Body of pancreas (tissue), 4 donors: ENCODE data around the gene PRKG1. TPM values are rescaled to one million over a fixed set of nuclear protein-coding genes. Genes with fewer than 3 reads are reported as not detected.
"Not testable (repeated sequence)": the region's sequence is repeated elsewhere in the genome, so short reads cannot be mapped to it uniquely, and the experiment has no call there.

ENCODE experiments used
- ATAC-seq: fragments of 150-250 bp; one replicate; pipeline ENCODE4 v1.9.1; 2016
- DNase-seq, 4 donors: peaks; one replicate each; pipeline ENCODE4 v3.0.0-alpha.2; 2019
- H3K27ac ChIP-seq, 4 donors: fragments of 200-600 bp; sonication (generic); 1 replicate in 3 of 4; 2 replicates in 1 of 4; pipeline versions ENCODE4 v1.5.1 to v1.6.1; 2016 to 2019; ENCODE audit warnings: mild to moderate bottlenecking in 1 of 4, mixed read lengths in 1 of 4, moderate library complexity in 1 of 4
- H3K27me3 ChIP-seq, 2 donors: fragments of 200-600 bp; sonication (generic); one replicate each; pipeline ENCODE4 v1.6.0; 2016; ENCODE audit warnings: mild to moderate bottlenecking in 1 of 2
- H3K36me3 ChIP-seq, 2 donors: fragments of 200-600 bp; sonication (generic); replicated peaks in 1 of 2; 2 replicates each; pipeline ENCODE4 v1.5.1; 2016; ENCODE audit warnings: low read depth in 2 of 2; ENCODE audit not compliant: insufficient read depth in 1 of 2
- H3K4me1 ChIP-seq: fragments of 200-600 bp; sonication (generic); one replicate; pipeline ENCODE4 v1.6.0; 2016
- H3K4me3 ChIP-seq, 2 donors: fragments of 200-600 bp; sonication (generic); 1 replicate in 1 of 2; 2 replicates in 1 of 2; pipeline ENCODE4 v1.5.1; 2016 to 2019
- H3K9me3 ChIP-seq, 3 donors: fragments of 200-600 bp; sonication (generic); 1 replicate in 2 of 3; 2 replicates in 1 of 3; pipeline ENCODE4 v1.5.1; 2016
- POLR2A ChIP-seq, 3 donors: fragments of 450-650 bp; IDR thresholded peaks; one replicate each; pipeline ENCODE4 v1.6.1; 2016; ENCODE audit warnings: antibody characterized with exemption in 3 of 3, mild to moderate bottlenecking in 2 of 3
- WGBS, 2 donors: methylation state at CpG; one replicate each; pipeline ENCODE4 v1.1.5; 2017; 5-methylcytosine and 5-hydroxymethylcytosine counted together
- intact Hi-C: fragments of 100-400 bp; cut with DNase I; formaldehyde crosslinking; loops from one replicate; pipeline ENCODE4 v1.15.1; 2023
- total RNA-seq, 2 donors: library from RNA; depleted of rRNA; stranded (reverse); fragments of >200 nt; gene quantifications; one replicate each; pipeline ENCODE4 v1.1.0, GENCODE V29; 2016
- TF ChIP-seq, protein P1 (sequence below), 7 experiments: fragments of 450-650 bp in 4 of 7; fragments of 200-600 bp in 3 of 7; sonication (generic) in 3 of 7; IDR thresholded peaks; one replicate each; pipeline ENCODE4 v1.5.1; 2016 to 2019; ENCODE audit warnings: antibody characterized with exemption in 7 of 7

The PRKG1 gene
- total RNA-seq, 2 donors from 2014 or later, result 14.2 to 18.9 TPM

DNA sequence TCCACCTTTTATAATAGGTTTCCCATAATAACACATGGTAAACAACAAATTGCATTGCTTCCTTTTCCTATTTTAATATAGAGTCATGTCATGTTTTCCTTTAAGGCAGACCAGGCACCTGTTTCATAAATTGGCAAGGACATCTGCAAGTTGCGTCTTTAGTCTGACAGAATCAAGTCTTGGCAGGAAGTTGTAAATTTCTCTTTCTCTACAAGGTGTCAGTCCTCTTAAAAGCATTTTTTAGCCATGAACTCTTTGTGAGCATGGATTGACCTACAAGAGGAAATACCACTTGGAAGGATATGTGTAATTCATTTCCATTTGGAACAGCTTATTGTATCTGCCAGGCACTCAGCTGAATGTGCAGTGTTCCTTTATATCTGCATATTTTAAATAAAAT, 176.8 kb downstream of the PRKG1 start:
- Histone ChIP-seq H3K4me1 (peaks cover 5% of the 10 kb centered on the region), H3K4me3 (no peak overlapping the region), H3K9me3 (no peaks in the 10 kb centered on the region), H3K27me3 (no peaks in the 10 kb centered on the region), H3K36me3 (no peaks in the 10 kb centered on the region), H3K27ac (no peak overlapping the region)
- no peak for ATAC-seq
- WGBS, 2 donors, result 21 to 55% methylated on average over 1 of the region's 1 CpG
- no peak for TF ChIP-seq POLR2A (IDR thresholded peaks at IDR 0.05)
- TF ChIP-seq, protein P1, sequence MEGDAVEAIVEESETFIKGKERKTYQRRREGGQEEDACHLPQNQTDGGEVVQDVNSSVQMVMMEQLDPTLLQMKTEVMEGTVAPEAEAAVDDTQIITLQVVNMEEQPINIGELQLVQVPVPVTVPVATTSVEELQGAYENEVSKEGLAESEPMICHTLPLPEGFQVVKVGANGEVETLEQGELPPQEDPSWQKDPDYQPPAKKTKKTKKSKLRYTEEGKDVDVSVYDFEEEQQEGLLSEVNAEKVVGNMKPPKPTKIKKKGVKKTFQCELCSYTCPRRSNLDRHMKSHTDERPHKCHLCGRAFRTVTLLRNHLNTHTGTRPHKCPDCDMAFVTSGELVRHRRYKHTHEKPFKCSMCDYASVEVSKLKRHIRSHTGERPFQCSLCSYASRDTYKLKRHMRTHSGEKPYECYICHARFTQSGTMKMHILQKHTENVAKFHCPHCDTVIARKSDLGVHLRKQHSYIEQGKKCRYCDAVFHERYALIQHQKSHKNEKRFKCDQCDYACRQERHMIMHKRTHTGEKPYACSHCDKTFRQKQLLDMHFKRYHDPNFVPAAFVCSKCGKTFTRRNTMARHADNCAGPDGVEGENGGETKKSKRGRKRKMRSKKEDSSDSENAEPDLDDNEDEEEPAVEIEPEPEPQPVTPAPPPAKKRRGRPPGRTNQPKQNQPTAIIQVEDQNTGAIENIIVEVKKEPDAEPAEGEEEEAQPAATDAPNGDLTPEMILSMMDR (IDR thresholded peaks at IDR 0.05), result no peak
- DNase-seq, result no peak
- intact Hi-C loops, result no loop called here

GRCh38 chr10:51255381-51255780, 181.1 kb downstream of the PRKG1 start:
- Histone ChIP-seq H3K9me3 (no peaks in the 10 kb centered on the region), H3K4me1 (no peaks in the 10 kb centered on the region), H3K4me3 (no peak overlapping the region), H3K27me3 (no peaks in the 10 kb centered on the region), H3K27ac (no peak overlapping the region), H3K36me3 (no peaks in the 10 kb centered on the region)
- DNase-seq, result no peak
- 75 to 90% methylated on average over 4 of the region's 4 CpGs for WGBS, 2 donors
- ATAC-seq, result no peak
- TF ChIP-seq, protein P1 (IDR thresholded peaks at IDR 0.05), result no peak
- no peak for TF ChIP-seq POLR2A (IDR thresholded peaks at IDR 0.05)
- intact Hi-C loops, result no loop called here

- Histone ChIP-seq H3K4me1 (no peaks in the 10 kb centered on the region), H3K4me3 (no peak overlapping the region), H3K9me3 (no peaks in the 10 kb centered on the region), H3K27me3 (no peaks in the 10 kb centered on the region), H3K36me3 (no peaks in the 10 kb centered on the region), H3K27ac (no peak overlapping the region)
- WGBS, 2 donors, result 83 to 91% methylated on average over 7 of the region's 7 CpGs
- DNase-seq (no peak), ATAC-seq (no peak)
- intact Hi-C loops, result no loop called here
- TF ChIP-seq POLR2A (IDR thresholded peaks at IDR 0.05), result no peak
- TF ChIP-seq, protein P1 (IDR thresholded peaks at IDR 0.05), result no peak
Measured at GRCh38 chr10:51257511-51258248, 183.4 kb downstream of the PRKG1 start.

DNA sequence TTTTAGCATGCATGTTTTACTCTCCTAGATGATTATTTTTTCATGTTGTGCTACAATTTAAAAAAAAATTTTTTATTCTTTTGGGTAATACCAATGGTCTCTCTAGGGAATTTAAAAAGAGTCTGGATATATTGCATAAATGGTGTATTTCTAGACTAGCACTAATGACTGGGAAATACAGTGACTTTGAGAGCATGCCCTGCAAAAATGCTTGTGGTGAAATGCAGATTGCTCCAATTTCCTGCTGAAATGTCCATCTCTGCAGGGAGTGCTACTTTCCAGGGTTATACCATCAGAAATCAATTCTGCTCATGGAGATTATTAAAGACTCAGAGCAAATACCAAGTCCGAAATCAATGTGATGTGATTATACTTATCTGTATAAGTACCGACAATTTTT, 186.1 kb downstream of the PRKG1 start:
- WGBS, 2 donors, result 86 to 88% methylated on average over 2 of the region's 2 CpGs
- ATAC-seq (no peak), DNase-seq (no peak)
- H3K27me3 ChIP-seq, result no peaks in the 10 kb centered on the region
- H3K36me3 ChIP-seq, result no peaks in the 10 kb centered on the region
- H3K4me3 ChIP-seq, result no peak overlapping the region
- H3K27ac ChIP-seq, result no peak overlapping the region
- no peaks in the 10 kb centered on the region for H3K4me1 ChIP-seq
- TF ChIP-seq POLR2A (IDR thresholded peaks at IDR 0.05), result no peak
- TF ChIP-seq, protein P1 (IDR thresholded peaks at IDR 0.05), result no peak
- intact Hi-C loops, result no loop called here
- H3K9me3 ChIP-seq, result no peaks in the 10 kb centered on the region

- H3K27ac ChIP-seq, result no peak overlapping the region
- no peak overlapping the region for H3K4me3 ChIP-seq
- no peak for DNase-seq
- no peaks in the 10 kb centered on the region for H3K36me3 ChIP-seq
- H3K27me3 ChIP-seq, result no peaks in the 10 kb centered on the region
- no peaks in the 10 kb centered on the region for H3K4me1 ChIP-seq
- 90 to 93% methylated on average over 3 of the region's 3 CpGs for WGBS, 2 donors
- intact Hi-C loops, result no loop called here
- no peaks in the 10 kb centered on the region for H3K9me3 ChIP-seq
- ATAC-seq, result no peak
- TF ChIP-seq POLR2A (IDR thresholded peaks at IDR 0.05), result no peak
- TF ChIP-seq, protein P1 (IDR thresholded peaks at IDR 0.05), result no peak
Measured at GRCh38 chr10:51266496-51266895, 192.2 kb downstream of the PRKG1 start.

DNA sequence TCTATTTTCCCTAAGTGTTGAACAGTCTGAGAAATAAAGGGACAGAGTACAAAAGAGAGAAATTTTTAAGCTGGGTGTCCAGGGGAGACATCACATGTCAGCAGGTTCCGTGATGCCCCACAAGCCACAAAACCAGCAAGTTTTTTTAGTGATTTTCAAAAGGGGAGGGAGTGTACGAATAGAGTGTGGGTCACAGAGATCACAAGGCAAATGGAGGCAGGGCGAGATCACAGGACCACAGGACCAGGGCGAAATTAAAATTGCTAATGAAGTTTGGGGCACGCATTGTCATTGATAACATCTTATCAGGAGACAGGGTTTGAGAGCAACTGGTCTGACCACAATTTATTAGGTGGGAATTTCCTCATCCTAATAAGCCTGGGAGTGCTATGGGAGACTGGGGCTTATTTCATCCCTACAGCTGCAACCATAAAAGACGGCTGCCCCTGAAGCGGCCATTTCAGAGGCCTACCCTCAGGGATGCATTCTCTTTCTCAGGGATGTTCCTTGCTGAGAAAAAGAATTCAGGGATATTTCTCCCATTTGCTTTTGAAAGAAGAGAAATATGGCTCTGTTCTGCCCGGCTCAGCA, 193.8 kb downstream of the PRKG1 start:
- intact Hi-C loops, H3K27me3 ChIP-seq, H3K9me3 ChIP-seq, H3K27ac ChIP-seq, H3K4me3 ChIP-seq, H3K36me3 ChIP-seq, ATAC-seq, DNase-seq, H3K4me1 ChIP-seq: not testable (repeated sequence)
- 86 to 91% methylated on average over 8 of the region's 8 CpGs for WGBS, 2 donors
